Suprapubic skin (tissue), 4 donors: ENCODE measurements around the gene DENND6B.

Source experiments
- CTCF ChIP-seq, 2 donors: fragments of 200-600 bp in 1 of 2; fragments of 450-650 bp in 1 of 2; sonication (generic) in 1 of 2; IDR thresholded peaks; one replicate each; pipeline ENCODE4 v1.5.1; 2016 to 2019; ENCODE audit warnings: antibody characterized with exemption in 2 of 2, mild to moderate bottlenecking in 1 of 2, moderate library complexity in 1 of 2
- EP300 ChIP-seq: sonication (generic); formaldehyde crosslinking; IDR thresholded peaks from one replicate; pipeline ENCODE4 v1.6.1; 2017; ENCODE audit warnings: antibody characterized with exemption
- POLR2A ChIP-seq, 2 donors: fragments of 450-650 bp; IDR thresholded peaks; one replicate each; pipeline ENCODE4 v1.6.1; 2017; ENCODE audit warnings: antibody characterized with exemption in 2 of 2, mild to moderate bottlenecking in 2 of 2, moderate library complexity in 2 of 2
- POLR2AphosphoS5 ChIP-seq, 3 donors: sonication (generic); formaldehyde crosslinking; IDR thresholded peaks; one replicate each; pipeline ENCODE4 v1.6.1; 2017; ENCODE audit warnings: antibody characterized with exemption in 3 of 3

DNA sequence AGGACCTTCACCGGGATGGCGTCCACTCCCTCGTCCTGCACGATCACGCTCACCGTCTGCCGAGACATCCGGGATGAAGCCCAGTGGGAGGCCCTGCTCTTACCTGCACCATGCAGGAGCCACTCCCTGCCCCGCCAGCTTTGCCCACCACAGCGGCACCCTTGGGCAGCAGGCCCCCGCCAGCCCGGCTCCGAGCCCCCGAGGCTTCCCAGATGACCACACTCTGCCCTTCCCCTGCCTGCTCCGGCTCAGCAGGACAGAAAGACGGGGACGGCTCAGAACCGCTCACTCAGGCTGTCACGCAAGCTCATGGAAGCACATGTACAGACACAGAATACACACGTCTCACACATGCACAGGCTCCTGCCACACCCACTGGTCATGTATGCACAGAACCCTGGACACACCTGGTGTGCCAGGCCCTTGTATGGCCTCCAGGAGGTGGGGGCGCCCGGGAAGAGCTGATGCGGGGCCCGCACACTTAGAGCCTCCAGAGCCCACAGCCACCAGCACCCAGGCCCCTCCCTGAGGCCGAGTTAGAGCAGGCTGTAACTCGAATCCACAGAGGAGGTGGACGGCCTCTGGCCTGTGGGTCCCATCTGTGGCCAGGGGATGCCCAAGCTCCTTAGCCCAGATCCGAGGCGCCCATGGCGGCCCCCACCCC is 47.7 kb downstream of the DENND6B start:
- no peak for TF ChIP-seq POLR2A (IDR thresholded peaks at IDR 0.05)
- no peak for TF ChIP-seq CTCF (IDR thresholded peaks at IDR 0.05)
- no peak for TF ChIP-seq POLR2AphosphoS5 (IDR thresholded peaks at IDR 0.05)
- TF ChIP-seq EP300 = no peak
